HUDEP-2 (cell line): ENCODE results near the gene PC.
"Not testable (repeated sequence)": the region's sequence is repeated elsewhere in the genome, so short reads cannot be mapped to it uniquely, and the experiment has no call there.

Experiments
- DNase-seq, 76 experiments: peaks; one replicate each; lab custom pipeline; 2025; ENCODE audit not compliant: unreplicated experiment in 76 of 76; lab: John Stamatoyannopoulos, UW

The PC gene, protein sequence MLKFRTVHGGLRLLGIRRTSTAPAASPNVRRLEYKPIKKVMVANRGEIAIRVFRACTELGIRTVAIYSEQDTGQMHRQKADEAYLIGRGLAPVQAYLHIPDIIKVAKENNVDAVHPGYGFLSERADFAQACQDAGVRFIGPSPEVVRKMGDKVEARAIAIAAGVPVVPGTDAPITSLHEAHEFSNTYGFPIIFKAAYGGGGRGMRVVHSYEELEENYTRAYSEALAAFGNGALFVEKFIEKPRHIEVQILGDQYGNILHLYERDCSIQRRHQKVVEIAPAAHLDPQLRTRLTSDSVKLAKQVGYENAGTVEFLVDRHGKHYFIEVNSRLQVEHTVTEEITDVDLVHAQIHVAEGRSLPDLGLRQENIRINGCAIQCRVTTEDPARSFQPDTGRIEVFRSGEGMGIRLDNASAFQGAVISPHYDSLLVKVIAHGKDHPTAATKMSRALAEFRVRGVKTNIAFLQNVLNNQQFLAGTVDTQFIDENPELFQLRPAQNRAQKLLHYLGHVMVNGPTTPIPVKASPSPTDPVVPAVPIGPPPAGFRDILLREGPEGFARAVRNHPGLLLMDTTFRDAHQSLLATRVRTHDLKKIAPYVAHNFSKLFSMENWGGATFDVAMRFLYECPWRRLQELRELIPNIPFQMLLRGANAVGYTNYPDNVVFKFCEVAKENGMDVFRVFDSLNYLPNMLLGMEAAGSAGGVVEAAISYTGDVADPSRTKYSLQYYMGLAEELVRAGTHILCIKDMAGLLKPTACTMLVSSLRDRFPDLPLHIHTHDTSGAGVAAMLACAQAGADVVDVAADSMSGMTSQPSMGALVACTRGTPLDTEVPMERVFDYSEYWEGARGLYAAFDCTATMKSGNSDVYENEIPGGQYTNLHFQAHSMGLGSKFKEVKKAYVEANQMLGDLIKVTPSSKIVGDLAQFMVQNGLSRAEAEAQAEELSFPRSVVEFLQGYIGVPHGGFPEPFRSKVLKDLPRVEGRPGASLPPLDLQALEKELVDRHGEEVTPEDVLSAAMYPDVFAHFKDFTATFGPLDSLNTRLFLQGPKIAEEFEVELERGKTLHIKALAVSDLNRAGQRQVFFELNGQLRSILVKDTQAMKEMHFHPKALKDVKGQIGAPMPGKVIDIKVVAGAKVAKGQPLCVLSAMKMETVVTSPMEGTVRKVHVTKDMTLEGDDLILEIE

DNA sequence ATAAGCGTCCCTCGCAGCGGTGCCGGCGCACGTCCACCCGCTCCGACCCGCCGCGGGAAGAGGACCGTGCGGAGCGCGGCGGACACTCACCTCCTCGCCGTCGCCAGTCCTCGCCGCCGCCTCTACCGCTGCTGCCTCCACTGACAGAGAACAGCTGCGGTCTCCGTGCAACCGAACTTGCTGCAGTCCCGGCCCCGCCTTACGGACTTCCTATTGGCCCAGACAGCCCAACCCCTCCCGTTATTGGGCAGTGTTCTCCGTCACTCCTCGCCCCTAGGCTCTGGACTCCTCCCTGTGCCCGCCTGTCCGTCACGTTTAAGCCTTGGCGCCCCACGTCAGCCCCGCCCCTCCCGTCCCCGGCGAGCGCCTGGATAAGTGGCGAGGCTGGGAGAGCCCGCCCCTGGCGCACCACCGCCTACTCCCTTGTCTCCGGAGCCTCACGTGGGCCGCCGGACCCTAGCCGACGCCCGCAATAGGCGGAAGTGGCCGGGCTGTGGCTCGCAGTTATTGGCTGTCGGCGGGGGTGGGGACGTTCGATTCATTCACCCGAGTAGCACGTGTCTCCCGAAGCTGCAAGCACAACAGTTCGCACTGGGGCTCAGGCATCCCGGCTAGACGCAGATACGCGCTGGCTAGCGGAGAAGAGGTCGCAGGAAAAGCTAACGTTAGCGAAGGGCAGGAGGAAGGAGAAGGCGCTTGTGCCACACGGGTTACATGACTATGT lies at the start of gene PC:
Gene PC, minus strand, starts transcription at position 152 of the 724 bp plus-strand sequence. CDS start 86,224 bp downstream, outside the sequence.
- peak; percentile 56 to 100 (median 99) for DNase-seq

DNA sequence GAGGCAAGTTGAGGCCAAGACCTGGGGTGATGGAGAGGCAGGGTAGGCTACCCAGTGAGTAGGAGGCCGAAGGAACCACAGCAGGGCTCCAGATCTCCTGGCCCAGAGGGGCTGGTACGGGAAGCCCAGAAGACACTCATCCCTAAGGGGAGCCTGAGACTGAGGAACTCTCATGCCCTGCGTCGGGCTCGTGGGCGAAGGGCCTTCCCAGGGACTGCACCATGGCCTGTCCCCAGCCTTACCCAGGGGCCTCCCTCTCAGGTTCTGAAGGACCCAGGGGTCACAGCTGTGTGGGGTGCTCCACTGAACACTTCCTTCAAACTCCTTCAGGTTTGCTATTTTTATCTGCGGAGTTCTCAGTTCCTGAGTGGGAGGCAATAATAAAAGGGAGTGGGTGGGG lies 48.9 kb upstream of the PC start:
- no peak for DNase-seq

DNA sequence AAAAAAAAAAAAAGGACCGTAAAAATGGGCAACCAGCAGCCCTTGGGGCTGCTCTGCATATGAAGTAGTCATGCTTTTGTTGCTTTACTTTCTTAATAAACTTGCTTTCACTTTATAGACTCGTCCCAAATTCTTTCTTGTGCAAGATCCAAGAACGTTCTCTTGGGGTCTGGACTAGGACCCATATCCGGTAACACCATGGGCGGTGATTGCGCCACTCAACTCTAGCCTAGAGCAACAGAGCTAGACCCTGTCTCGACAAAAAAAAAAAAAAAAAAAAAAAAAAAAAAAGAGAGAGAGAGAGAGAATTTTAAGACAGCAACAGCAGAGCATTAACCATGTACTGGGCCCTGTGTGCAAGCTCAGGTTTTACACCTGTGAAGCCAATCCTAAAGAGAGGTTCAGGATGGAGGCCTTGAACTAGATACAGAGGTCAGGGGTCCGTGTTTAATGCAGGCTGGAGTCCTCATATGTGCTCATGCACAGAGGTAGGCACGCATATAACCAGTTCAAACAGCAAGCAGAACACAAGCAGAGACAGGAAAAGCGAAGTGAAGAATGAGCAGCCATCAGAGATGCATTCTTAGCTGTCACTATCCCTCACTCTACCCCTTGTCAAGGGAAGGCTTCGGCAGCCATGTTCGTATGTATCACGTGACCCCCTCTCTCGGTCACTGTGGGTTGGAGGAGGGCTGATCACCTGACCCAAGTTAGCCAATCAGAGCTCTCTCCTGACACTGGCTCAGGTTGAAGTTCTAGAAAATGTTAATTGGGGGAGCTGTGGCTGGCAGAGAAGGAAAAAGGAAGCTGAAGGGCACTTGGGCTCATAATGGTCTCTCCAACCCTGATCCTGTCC lies 48.1 kb upstream of the PC start:
- peak in 43 of 76 experiments; percentile 3 to 57 (median 21) for DNase-seq

DNA sequence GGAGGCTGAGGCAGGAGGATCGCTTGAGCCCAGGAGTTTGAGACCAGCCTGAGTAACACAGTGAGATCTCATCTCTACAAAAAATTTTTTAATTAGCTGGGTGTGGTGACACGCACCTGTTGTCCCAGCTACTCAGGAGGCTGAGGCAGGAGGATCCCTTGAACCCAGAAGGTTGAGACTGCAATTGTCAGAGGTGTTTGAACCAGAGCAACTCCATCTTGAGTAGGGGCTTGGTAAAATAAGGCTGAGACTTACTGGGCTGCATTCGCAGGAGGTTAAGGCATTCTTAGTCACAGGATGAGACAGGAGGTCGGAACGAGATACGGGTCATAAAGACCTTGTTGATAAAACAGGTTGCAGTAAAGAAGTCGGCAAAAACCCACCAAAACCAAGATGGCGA lies 47.0 kb upstream of the PC start:
- DNase-seq: not testable (repeated sequence)

DNA sequence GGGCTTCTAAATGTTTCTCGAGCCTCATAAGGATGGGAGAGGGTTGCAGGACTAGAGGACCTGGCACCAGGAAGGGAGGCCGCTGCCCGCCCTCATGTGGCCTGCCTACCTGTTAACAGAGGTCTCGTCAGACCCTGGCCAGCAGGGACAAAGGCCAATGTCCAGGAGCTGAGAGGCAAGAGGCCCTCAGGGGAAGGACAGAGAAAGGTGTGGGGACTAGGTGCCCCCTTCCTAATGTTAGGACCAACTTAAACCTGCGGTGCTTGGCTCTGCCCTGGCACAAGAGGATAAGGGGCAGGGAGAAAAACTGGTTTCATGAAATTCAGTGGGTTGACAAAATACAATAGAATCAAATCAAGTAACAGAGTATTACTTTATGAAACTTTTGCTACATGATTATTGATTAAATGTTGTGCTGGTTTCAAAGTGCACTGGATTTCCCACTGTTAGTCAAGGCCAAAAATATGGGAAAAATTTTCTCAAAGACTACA lies 44.8 kb upstream of the PC start:
- DNase-seq: no peak

DNA sequence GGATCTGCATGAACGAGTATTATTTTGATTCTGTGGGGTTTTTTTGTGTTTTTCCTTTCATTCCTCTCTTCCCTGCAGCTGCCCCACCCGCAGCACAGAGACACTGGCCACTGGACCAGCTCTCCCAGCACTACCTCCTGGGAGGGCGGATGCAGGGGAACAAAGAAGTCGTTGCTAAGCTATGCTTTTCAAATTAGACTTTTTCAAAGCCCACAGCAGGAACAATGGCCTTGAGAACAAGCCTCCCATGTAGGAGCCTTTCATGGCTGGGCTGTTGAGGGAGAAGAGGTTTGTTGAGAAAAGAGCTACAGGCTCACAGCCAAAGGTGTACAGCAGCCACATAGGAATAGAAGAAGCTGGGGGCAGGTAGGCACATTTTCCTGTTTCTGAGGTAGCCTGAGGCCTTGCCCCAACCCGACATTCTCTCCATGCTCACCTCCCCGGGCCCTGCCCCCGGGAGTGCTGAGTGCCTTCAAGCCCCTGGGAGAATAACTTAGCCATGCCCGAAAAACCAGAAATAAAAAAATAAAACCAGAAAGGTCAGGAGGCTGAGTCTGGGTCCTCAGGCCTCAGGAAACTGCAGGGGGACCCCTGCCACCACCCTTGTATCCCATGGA lies 44.2 kb upstream of the PC start:
- DNase-seq: no peak

DNA sequence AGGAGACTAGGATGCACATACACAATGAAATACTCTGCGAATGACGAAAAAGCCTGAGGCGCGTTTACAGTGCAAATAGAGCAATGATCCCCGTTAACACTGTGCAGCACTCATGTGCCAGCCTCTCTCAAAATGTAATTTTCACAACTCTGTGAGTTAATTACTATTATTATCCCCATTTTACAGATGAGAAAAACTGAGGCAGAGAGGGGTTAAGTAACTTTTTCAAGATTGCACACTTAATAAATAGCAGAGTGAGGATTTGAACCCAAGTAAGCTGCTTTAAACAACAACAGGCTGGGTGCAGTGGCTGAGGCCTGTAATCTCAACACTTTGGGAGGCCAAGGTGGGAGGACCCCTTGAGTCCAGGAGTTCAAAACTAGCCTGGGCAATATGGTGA lies 43.1 kb upstream of the PC start:
- DNase-seq: no peak

DNA sequence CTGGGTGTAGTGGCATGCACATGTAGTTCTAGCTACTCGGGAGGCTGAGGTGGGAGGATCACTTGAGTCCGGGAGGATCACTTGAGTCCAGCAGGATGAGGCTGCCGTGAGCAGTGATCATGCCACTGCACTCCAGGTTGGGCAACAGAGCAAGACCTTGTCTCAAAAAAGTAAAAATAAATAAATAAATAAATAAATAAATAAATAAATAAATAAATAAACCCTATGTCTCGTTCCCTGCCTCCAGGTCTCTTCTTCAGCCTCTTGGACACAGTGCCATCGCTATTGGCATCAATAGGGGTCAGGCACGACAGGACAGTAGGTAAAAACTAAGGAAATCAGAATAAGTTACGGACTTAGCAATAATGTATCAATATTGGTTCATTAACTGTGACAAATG lies 41.4 kb upstream of the PC start:
- no peak for DNase-seq

DNA sequence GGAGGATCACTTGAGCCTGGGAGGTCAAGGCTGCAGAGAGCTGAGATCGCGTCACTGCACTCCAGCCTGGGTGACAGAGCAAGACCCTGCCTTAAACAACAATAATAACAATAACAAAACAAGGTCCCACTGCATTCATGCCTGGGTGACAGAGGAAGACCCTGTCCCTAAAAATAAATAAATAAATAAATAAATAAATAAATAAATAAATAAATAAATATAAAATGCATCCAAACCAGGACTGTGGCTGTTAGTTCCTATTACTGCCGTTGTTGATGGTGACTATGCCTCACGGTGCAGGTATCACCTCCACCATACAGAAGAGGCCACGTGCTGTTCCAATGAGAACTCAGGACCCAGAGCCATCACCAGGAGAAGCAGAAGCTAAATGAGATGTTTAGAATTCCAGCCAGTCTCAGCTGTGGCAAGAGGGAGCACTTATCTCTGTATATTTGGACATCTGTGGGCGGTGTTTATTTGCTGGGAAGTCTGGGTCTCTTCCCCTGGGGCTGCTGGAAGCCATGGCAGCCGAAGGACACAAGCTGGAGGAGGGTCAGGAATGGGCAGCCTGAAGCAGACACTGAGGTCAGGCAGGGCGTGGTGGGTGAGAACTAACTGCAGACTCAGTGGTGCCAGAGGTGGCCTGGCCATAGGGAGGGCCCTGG lies 38.6 kb upstream of the PC start:
- no peak for DNase-seq

DNA sequence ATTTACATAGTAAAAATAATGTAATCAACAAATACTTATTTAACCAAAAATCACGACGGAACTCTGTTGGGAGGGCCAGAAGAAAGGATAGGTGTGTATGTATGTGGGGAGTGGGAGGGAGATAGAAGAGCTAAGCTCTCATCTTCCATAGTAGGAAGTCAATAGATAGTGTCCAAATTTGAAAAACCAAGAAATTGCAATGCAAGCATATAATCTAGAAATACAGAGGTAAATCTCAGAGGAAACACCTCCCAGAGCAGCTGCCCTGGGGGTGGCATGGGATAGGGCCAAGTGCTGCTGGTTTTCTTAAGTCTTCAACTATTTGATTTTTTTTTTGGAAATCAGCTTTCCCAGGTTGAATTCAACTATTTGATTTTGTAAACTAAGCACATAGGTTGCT lies 33.9 kb upstream of the PC start:
- no peak for DNase-seq

DNA sequence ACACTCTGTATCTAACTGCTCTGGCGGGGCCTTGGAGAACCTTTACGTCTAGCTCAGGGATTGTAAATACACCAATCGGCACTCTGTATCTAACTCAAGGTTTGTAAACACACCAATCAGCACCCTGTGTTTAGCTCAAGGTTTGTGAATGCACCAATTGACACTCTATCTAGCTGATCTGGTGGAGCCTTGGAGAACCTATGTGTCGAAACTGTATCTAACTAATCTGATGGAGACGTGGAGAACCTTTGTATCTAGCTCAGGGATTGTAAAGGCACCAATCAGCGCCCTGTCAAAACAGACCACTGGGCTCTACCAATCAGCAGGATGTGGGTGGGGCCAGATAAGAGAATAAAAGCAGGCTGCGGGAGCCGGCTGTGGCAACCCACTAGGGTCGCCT lies 31.2 kb upstream of the PC start:
- DNase-seq: not testable (repeated sequence)

DNA sequence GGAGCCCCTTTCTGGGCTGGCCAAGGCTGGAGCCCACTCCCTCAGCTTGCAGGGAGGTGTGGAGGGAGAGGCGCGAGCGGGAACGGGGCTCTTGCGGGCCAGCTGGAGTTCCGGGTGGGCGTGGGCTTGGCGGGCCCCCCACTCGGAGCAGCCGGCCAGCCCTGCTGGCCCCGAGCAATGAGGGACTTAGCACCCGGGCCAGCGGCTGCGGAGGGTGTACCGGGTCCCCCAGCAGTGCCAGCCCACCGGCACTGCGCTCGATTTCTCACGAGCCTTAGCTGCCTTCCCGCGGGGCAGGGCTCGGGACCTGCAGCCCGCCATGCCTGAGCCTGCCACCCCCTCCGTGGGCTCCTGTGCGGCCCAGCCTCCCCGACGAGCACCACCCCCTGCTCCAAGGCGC lies 30.6 kb upstream of the PC start:
- DNase-seq: not testable (repeated sequence)

DNA sequence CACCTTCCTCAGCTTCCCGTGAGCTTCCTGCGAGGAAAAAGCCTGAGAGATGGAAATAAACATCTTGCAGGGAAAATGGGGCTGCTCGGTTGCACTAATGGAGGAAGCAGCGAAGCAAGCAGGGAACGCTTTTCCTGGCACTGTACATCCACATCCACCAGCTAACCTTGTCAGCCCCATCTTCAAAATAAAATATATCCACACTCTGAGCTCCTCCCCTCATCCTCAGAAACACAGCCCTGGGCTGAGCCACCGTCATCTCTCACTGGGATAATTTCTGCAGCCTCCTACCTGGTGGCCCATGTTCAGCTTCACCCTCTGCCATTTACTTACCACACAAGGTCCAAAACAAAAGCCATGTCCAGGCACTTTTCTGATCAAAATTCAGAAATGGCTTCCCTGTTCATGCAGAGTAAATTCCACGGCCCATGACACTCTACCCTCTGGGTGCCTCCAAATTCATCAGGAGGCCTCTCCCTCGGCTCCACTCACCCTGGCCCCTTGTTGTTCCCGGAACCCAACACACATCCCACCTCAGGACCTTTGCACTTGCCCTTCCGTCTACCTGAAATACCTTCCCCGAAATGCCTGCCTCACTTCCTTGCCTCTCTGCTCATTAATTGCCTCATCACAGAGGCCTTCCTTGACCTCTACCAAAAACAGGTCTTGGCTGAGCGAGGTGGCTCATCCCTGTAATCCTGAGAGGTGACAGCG lies 29.9 kb upstream of the PC start:
- no peak for DNase-seq

DNA sequence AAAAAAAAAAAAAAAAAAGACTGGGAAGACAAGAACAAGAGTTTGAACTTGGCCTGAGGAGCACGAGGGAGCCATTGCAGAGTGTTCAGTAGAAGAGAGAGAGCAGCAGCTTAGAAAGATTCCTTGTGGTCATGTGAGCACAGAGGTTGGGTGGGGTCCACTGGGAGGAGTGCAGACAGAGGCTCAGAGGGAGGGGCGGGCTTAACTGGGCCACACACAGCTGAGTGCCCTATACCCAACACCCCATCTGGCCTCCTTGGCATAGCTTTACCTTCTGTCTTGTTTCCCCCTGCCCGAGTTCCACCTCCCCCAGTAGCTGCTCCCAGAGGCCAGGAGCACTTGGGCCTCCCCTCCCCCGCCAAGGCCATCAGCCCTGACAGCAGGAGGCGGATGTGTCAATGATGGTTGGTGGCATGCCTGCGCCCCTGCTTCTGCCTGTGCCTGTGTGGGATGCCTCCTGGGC lies 29.0 kb upstream of the PC start:
- DNase-seq: peak in 59 of 76 experiments; percentile 3 to 71 (median 45)

DNA sequence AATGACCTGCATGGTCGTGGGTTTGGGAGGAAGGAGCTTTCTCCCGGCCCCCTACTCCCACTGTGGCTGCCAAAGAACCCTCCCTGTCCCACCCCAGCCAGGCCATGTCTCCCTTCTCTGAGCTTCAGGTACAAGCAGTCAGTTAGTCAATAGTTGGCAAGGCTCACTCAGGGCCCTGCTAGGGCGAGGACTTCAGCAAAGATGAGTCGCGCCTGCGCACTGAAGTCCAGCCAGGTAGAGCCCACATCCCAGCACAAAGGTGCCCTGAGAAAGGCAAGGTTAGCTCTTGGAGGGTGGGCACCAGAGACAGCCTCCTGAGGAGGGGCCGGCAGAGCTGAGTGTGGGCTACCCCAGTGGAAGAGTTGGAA lies 28.0 kb upstream of the PC start:
- no peak for DNase-seq

DNA sequence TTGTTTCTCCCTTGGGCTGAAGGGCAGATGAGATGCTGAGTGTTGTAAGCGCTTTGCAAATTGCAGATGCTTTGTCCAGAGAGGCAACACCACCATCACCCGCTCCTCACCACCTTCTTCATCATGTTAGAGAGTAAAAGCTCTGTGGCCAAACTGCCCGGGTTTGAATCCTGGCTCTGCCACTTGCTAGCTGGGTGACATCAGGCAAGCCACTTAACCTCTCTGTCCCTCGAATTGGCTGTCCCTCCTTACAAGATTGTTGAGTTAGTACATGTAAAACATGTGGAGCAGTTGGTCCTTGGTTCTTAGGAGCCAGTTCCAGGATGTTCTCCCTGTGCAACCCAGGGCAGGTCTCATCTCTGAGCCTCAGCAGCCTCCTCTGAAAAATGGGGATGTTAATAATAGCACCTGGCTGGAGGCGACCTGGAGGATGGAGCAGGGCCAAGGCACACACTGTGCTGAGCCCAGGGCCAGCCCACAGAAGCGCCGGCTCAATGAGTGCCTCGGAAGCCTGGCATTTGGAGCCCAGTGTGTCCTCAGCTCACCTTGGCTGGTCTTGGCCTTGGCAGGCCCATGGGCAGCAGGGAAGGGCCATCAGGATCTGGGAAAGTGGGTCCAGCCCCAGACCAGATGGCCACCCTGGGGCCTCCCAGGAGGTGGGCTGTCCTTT lies 27.5 kb upstream of the PC start:
- no peak for DNase-seq

DNA sequence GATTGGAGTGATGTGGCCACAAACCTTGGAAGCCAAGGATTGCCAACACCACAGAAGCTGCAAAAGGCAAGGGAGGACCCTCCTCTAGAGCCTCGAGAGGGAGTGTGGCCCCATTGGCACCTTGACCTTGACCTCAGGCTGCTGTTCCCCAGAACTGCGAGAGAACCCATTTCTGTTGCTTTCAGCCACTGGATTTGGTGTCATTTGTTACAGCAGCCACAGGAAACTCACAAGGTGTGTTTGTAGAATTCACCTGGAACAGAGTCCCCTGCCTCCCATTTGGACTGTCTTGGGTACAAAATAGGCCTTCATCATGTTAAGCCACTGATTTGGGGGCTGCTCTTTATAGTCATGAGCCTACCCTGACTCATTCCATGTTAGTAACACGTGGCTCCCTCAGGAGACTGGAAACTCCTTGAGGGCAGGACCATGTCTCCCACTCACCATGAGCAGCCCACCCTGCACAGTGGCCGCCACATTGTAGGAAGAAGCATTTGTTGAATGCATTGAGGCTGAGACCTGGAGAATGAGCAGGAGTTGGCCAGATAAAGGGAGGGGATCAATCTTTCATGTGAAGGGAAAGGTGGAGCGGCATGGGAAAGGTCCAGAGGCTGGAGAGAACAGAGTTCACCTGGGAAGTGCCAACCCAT lies 25.2 kb upstream of the PC start:
- DNase-seq: no peak
